Cardiac fibroblast (primary cell): Measurements from ENCODE around the gene FZR1.

Experiments used
- DNase-seq, 2 donors: peaks; one replicate each; pipeline versions ENCODE4 v3.0.0 to v3.0.0-alpha.2; 2010; ENCODE audit warnings: low read depth in 2 of 2
- H3K4me3 ChIP-seq, 2 donors: replicated peaks in 1 of 2; 1 replicate in 1 of 2; 2 replicates in 1 of 2; pipeline ENCODE4 v1.5.1; 2011; ENCODE audit warnings: low read depth in 2 of 2, low read length in 2 of 2, mild to moderate bottlenecking in 2 of 2, moderate library complexity in 1 of 2
- CTCF ChIP-seq: IDR thresholded peaks from one replicate; pipeline ENCODE4 v1.5.1; 2011; ENCODE audit warnings: low read depth, mild to moderate bottlenecking, low read length, inconsistent platforms

FZR1 gene

GRCh38 chr19:3533033-3533432, 26.9 kb downstream of the FZR1 start:
- TF ChIP-seq CTCF: no peak
- DNase-seq: no peak
- H3K4me3 ChIP-seq: no peak overlapping the region

- H3K4me3 ChIP-seq: no peak overlapping the region
- no peak for TF ChIP-seq CTCF
- DNase-seq: no peak
These were observed 27.6 kb downstream of the FZR1 start for GRCh38 chr19:3533563-3534216.

DNA sequence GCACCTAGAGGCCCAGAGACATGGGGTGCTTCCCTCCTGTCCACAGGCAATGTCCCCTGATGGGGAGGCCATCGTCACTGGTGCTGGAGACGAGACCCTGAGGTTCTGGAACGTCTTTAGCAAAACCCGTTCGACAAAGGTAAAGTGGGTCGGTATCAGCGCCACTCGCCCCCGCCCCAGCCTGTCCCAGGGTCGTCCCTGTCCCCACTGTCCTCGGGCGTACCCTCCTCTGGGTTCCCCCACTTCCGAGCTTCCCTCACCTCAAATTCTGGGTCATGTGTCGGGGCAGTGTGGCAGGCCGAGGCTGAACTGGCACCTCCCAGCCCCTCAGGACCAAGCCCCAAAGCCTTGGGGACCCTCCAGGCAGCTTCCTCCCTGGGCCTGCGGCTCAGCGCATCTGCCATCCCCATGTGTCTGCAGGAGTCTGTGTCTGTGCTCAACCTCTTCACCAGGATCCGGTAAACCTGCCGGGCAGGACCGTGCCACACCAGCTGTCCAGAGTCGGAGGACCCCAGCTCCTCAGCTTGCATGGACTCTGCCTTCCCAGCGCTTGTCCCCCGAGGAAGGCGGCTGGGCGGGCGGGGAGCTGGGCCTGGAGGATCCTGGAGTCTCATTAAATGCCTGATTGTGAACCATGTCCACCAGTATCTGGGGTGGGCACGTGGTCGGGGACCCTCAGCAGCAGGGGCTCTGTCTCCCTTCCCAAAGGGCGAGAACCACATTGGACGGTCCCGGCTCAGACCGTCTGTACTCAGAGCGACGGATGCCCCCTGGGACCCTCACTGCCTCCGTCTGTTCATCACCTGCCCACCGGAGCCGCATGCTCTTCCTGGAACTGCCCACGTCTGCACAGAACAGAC, 28.5 kb downstream of the FZR1 start:
- no peak overlapping the region for H3K4me3 ChIP-seq
- no peak for TF ChIP-seq CTCF
- no peak for DNase-seq

GRCh38 chr19:3535235-3535535, 29.1 kb downstream of the FZR1 start:
- DNase-seq: no peak
- TF ChIP-seq CTCF: no peak
- no peak overlapping the region for H3K4me3 ChIP-seq

DNA sequence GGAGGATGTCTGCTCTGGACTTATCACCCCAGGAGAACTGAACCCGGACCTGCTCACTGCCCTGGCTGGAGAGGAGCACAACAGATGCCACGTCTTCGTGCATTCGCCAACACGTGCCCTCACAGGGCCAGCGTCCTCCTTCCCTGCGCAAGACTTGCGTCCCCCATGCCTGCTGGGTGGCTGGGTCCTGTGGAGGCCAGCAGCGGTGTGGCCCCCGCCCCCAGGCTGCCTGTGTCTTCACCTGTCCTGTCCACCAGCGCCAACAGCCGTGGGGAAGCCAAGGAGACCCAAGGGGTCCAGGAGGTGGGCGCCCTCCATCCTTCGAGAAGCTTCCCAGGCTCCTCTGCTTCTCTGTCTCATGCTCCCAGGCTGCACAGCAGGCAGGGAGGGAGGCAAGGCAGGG, 29.5 kb downstream of the FZR1 start:
- DNase-seq: no peak
- H3K4me3 ChIP-seq: no peak overlapping the region
- TF ChIP-seq CTCF: no peak

DNA sequence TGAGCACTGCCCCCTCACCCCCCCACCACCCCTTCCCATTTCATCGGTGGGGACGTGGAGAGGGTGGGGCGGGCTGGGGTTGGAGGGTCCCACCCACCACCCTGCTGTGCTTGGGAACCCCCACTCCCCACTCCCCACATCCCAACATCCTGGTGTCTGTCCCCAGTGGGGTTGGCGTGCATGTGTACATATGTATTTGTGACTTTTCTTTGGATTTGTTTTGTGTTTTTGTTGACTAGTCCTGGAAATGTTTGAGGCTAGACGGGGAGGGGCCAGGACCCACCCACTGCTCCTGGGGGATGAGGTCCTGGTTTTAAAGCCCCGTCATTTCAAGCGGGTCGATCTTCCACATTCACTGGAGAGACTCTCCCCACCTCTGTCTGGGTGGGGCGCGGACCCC, 29.9 kb downstream of the FZR1 start:
- no peak overlapping the region for H3K4me3 ChIP-seq
- DNase-seq: no peak
- no peak for TF ChIP-seq CTCF
